ENCODE measurements around the gene OR1M1. TPM values are rescaled to one million over a fixed set of nuclear protein-coding genes. Genes with fewer than 3 reads are reported as not detected.
A peak's percentile ranks its signal among the peaks of the same experiment; 100 is the strongest.

Gene OR1M1
- total RNA-seq, 2 experiments from 2014 or later = not detected

- TF ChIP-seq EZH2phosphoT487 (IDR thresholded peaks at IDR 0.05; ENCODE audit: borderline replicate concordance, low read depth, low read length) = no peak
- TF ChIP-seq CTCF (conservative IDR thresholded peaks at IDR 0.05; ENCODE audit: low read length) = no peak; the same call in 1 of the 2 replicates
- peaks cover 11% of the 10 kb centered on the region for H3K4me1 ChIP-seq (ENCODE audit: insufficient read depth, low read length, poor library complexity, severe bottlenecking)
- H3K9me3 ChIP-seq (ENCODE audit: low read length) = peaks cover 25% of the 10 kb centered on the region
- H3K79me2 ChIP-seq (ENCODE audit: insufficient read depth, low read depth, low read length) = peaks cover 44% of the 10 kb centered on the region
- peaks cover 35% of the 10 kb centered on the region for H3K36me3 ChIP-seq (ENCODE audit: insufficient read depth, low read length)
- POLR2A ChIA-PET = no interaction called here
- CTCF ChIA-PET (ENCODE audit: unreplicated experiment) = no interaction called here
- TSS peak; percentile 94 for BruUV-seq (replicated peaks)
- peak; percentile 5 for DNase-seq (ENCODE audit: low spot score)
- no peaks in the 10 kb centered on the region for H3K9me2 ChIP-seq (ENCODE audit: insufficient read depth, low read length)
- peak overlapping the region; percentile 90 for H3K4me2 ChIP-seq (ENCODE audit: low read length)
- peak overlapping the region; percentile 87 for H3K4me3 ChIP-seq (ENCODE audit: low read depth, low read length, poor library complexity, severe bottlenecking)
- H4K20me1 ChIP-seq (ENCODE audit: insufficient read depth, low read length) = peaks cover 11% of the 10 kb centered on the region; the same call in 1 of the 2 replicates
- intact Hi-C loops (cut with micrococcal nuclease; ENCODE audit: unreplicated experiment) = loop anchor here (10.0 kb wide), 2 partner anchors 165 to 295 kb away; partner anchors contain the start of genes ZNF266 and ZNF699
- no peak overlapping the region for H3K27ac ChIP-seq (ENCODE audit: low read depth, low read length, poor library complexity, severe bottlenecking)
- H2AFZ ChIP-seq (ENCODE audit: low read length) = peak overlapping the region; percentile 96
Observed at GRCh38 chr19:9139609-9140158, 52.8 kb downstream of the OR1M1 start.

- peak within 1 kb of the TSS; percentile 37 for H3K27ac ChIP-seq (ENCODE audit: low read depth, low read length, poor library complexity, severe bottlenecking)
- peak within 1 kb of the TSS; percentile 90 for H3K4me2 ChIP-seq (ENCODE audit: low read length)
- peak within 1 kb of the TSS; percentile 87 for H3K4me3 ChIP-seq (ENCODE audit: low read depth, low read length, poor library complexity, severe bottlenecking)
- intact Hi-C loops (cut with micrococcal nuclease; ENCODE audit: unreplicated experiment) = no loop called here
- H3K9me3 ChIP-seq (ENCODE audit: low read length) = peaks cover 32% of the 10 kb centered on the region
- H3K79me2 ChIP-seq (ENCODE audit: insufficient read depth, low read depth, low read length) = peaks cover 51% of the 10 kb centered on the region
- no peaks in the 10 kb centered on the region for H3K9me2 ChIP-seq (ENCODE audit: insufficient read depth, low read length)
- BruUV-seq (replicated peaks) = no TSS peak
- TF ChIP-seq CTCF (conservative IDR thresholded peaks at IDR 0.05; ENCODE audit: low read length) (no peak), EZH2phosphoT487 (IDR thresholded peaks at IDR 0.05; ENCODE audit: borderline replicate concordance, low read depth, low read length) (no peak)
- H3K4me1 ChIP-seq (ENCODE audit: insufficient read depth, low read length, poor library complexity, severe bottlenecking) = peaks cover 11% of the 10 kb centered on the region
- CTCF ChIA-PET (ENCODE audit: unreplicated experiment) = no interaction called here
- peak within 1 kb of the TSS; percentile 96 for H2AFZ ChIP-seq (ENCODE audit: low read length)
- peak; percentile 96 for DNase-seq (ENCODE audit: low spot score)
- peaks cover 42% of the 10 kb centered on the region for H3K36me3 ChIP-seq (ENCODE audit: insufficient read depth, low read length)
- H4K20me1 ChIP-seq (ENCODE audit: insufficient read depth, low read length) = peaks cover 14% of the 10 kb centered on the region; the same call in 1 of the 2 replicates
- POLR2A ChIA-PET = interaction anchor here (0.6 kb wide), 1 partner anchor 443 kb away, joined by 5 read pairs; no protein-coding TSS in a partner anchor
Observed at GRCh38 chr19:9140159-9140874, 53.5 kb downstream of the OR1M1 start, which contains the start of gene ZNF317. TSS of gene ZNF317 (plus strand) at chr19:9140397. CDS start at chr19:9156017, 15,620 bp downstream.

- intact Hi-C loops (cut with micrococcal nuclease; ENCODE audit: unreplicated experiment) = no loop called here
- no peak overlapping the region for H3K4me2 ChIP-seq (ENCODE audit: low read length)
- CTCF ChIA-PET (ENCODE audit: unreplicated experiment) = no interaction called here
Observed at GRCh38 chr19:9144920-9145319, 58.1 kb downstream of the OR1M1 start.

More at GRCh38 chr19:9144920-9145319, 58.1 kb downstream of the OR1M1 start:
- TF ChIP-seq EZH2phosphoT487 (IDR thresholded peaks at IDR 0.05; ENCODE audit: borderline replicate concordance, low read depth, low read length) (no peak), CTCF (conservative IDR thresholded peaks at IDR 0.05; ENCODE audit: low read length) (no peak)
- peaks cover 14% of the 10 kb centered on the region; the same call in 1 of the 2 replicates for H4K20me1 ChIP-seq (ENCODE audit: insufficient read depth, low read length)
- POLR2A ChIA-PET = no interaction called here
- no TSS peak for BruUV-seq (replicated peaks)
- peaks cover 11% of the 10 kb centered on the region for H3K4me1 ChIP-seq (ENCODE audit: insufficient read depth, low read length, poor library complexity, severe bottlenecking)
- no peak overlapping the region for H3K27ac ChIP-seq (ENCODE audit: low read depth, low read length, poor library complexity, severe bottlenecking)
- no peak overlapping the region for H2AFZ ChIP-seq (ENCODE audit: low read length)
- no peaks in the 10 kb centered on the region for H3K9me2 ChIP-seq (ENCODE audit: insufficient read depth, low read length)
- peaks cover 51% of the 10 kb centered on the region for H3K9me3 ChIP-seq (ENCODE audit: low read length)
- H3K36me3 ChIP-seq (ENCODE audit: insufficient read depth, low read length) = peaks cover 85% of the 10 kb centered on the region
- peaks cover 97% of the 10 kb centered on the region for H3K79me2 ChIP-seq (ENCODE audit: insufficient read depth, low read depth, low read length)
- DNase-seq (ENCODE audit: low spot score) = peak; percentile 36
- H3K4me3 ChIP-seq (ENCODE audit: low read depth, low read length, poor library complexity, severe bottlenecking) = no peak overlapping the region
